Motor neuron (in vitro differentiated cells): ENCODE measurements around the gene ME3. TPM values are rescaled to one million over a fixed set of nuclear protein-coding genes. Genes with fewer than 3 reads are reported as not detected.

ENCODE experiments used
- ATAC-seq, 8 experiments: fragments of 200-7000 bp; cut with Tn5 transposase; replicated peaks in 6 of 8; 2 replicates each; pipeline ENCODE4 v1.8.0; 2021; ENCODE audit warnings: mild to moderate bottlenecking in 8 of 8, moderate library complexity in 8 of 8
- H3K27ac ChIP-seq, 2 donors: fragments of 250-450 bp; sonication (Bioruptor Pico); 2 replicates each; pipeline ENCODE4 v1.9.0; 2021; ENCODE audit warnings: antibody characterized with exemption in 2 of 2, mild to moderate bottlenecking in 2 of 2, moderate library complexity in 1 of 2
- H3K4me1 ChIP-seq, 2 donors: fragments of 250-450 bp; sonication (Bioruptor Pico); replicated peaks in 1 of 2; 2 replicates each; pipeline ENCODE4 v1.6.1; 2021; ENCODE audit warnings: antibody characterized with exemption in 2 of 2, mild to moderate bottlenecking in 2 of 2, moderate library complexity in 1 of 2
- H3K4me3 ChIP-seq, 5 donors: fragments of 250-450 bp; sonication (Bioruptor Pico); 2 replicates each; pipeline ENCODE4 v1.9.0; 2021; ENCODE audit warnings: antibody characterized with exemption in 5 of 5, mild to moderate bottlenecking in 5 of 5, moderate library complexity in 4 of 5
- WGBS, 10 experiments: fragments of 450-650 bp; shearing (Covaris generic); methylation state at CpG; one replicate each; pipeline ENCODE4 v1.0.0; 2022; 5-methylcytosine and 5-hydroxymethylcytosine counted together
- in situ Hi-C, 9 experiments: fragments of 400-800 bp; cut with MboI; loops; one replicate each; pipeline ENCODE4 v1.15.0; 2021; ENCODE audit warnings: low sequenced_read_pairs in 9 of 9, low pct_unique_long_range_greater_than_20kb in 2 of 9; ENCODE audit not compliant: unreplicated experiment in 9 of 9
- total RNA-seq, 8 experiments: library from RNA; unstranded; fragments of 300-600 nt; gene quantifications; 2 replicates each; pipeline versions ENCODE4 v1.2.3 to v1.2.4, GENCODE V29; 2022

Gene ME3
- total RNA-seq, 8 experiments from 2014 or later: 3.3 to 13.0 (median 9.6) TPM

DNA sequence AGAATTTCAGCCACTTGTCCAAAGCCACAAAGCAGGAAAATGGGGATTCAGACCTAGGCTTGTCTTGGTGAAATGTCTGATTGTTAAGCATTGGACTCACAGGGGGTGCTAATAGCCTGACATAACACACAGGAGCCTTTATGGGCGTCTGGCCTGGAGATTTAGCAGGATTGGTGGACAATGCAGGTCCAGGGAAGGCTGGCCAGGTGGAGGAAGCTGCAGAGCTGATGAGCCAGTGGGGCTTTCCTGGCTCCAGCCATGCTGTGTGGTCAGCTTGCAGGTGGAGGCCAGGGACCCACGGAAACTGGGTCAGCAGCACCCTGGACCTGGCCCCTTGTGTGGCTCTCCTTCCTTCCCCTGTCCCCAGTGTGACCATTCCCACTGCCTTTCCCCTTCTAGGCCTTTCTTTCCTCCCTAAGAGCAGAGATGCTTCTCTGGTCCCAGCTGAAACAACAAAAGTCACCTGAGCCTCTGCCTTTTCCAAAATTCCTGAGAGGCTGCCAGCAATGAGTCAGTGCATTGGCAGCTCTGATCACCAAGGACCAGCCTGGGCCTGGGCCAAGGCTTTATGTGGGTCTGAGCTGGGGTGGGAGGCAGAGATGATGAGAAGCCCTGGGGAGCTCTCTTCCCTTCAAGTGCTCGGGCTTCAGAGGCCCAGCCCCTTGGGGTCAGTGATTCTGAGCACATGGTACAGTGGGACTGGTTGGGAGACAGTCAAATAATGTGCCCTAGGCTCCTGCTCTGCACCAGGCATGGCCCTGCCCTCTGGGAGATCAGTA, 212.5 kb downstream of the ME3 start:
- in situ Hi-C loops: loop anchor here (10.0 to 25.0 kb wide), 4 partner anchors 152 to 355 kb away; partner anchors contain the start of gene PRSS23 (in 4 of the 9)

DNA sequence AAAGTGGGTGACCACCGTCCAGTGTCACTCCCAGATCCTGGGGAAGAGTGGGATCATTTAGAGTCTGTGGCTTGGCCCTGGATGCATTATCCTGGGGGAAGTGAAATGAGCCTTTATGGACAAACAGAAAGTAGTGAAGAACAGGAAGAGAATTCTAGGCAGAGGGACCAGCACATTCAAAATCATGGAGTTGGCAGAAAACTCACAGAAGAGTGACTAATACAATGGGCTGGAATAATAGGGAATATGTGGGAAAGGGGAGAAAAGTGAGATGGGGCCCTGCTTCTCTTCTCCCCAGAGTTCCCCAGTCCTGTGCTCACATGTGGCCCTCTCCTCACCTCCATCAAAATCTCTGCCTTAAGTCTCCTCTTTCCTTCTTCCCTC, 213.4 kb downstream of the ME3 start:
- Histone ChIP-seq H3K27ac (no peak overlapping the region), H3K4me1 (peaks cover 6 to 12% of the 10 kb centered on the region in 2 donors), H3K4me3 (no peak overlapping the region)
- 20 to 100% (median 67%) methylated on average over 1 of the region's 1 CpG; no CpG with 5 or more reads in 7 of the 10 experiments for WGBS, 10 experiments
- in situ Hi-C loops: loop anchor here (10.0 to 25.0 kb wide), 4 partner anchors 153 to 356 kb away; partner anchors contain the start of gene PRSS23 (in 4 of the 9)
- ATAC-seq: no peak

More for the DNA sequence above, 212.5 kb downstream of the ME3 start:
- no peak overlapping the region for H3K27ac ChIP-seq
- no peak overlapping the region for H3K4me3 ChIP-seq
- WGBS, 10 experiments: 86 to 100% (median 100%) methylated on average over 1 to 2 of the region's 3 CpGs; no CpG with 5 or more reads in 5 of the 10 experiments
- ATAC-seq: peak in 4 of 8 experiments; percentile 24 to 59 (median 44)
- H3K4me1 ChIP-seq: peaks cover 12% of the 10 kb centered on the region in 2 donors

DNA sequence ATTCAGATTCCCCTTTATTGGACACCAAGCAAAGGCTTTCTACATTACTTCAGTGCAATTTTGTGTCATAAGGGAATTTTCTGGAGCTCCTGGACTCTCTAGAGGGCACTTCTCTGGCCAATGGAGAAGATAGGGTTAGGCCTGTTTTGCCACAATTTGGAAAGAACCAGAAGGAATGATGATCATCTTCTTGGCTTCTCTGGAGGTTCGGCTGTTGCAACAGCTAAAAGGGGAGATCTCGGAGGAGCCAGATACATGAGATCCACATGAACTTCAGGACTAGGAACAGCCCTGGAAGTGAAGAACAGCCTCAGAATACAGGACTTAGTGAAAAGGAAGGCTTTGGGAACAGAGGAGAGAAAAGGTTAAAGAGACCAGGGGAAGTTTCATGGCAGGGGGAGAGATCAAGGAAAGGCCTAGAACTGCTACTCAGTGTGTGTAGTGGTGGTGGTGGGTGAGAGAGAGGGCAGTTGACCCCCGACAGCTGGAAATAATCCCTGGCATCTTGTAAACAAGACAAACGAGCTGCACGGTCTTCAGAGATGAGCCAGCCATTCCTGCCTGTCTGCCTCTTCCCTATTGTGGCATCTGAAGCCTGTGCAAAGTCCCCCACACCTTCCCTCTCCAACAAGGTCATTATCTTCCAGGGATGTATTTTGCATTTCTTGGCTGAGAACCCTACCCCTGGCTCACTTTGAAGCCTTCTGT, 214.0 kb downstream of the ME3 start:
- WGBS, 10 experiments: 73 to 100% (median 84%) methylated on average over 1 to 5 of the region's 5 CpGs; no CpG with 5 or more reads in 4 of the 10 experiments
- no peak overlapping the region for H3K4me3 ChIP-seq
- H3K4me1 ChIP-seq: peaks cover 3 to 12% of the 10 kb centered on the region in 2 donors
- in situ Hi-C loops: loop anchor here (10.0 to 25.0 kb wide), 4 partner anchors 154 to 356 kb away; partner anchors contain the start of gene PRSS23 (in 4 of the 9)
- ATAC-seq: no peak
- no peak overlapping the region for H3K27ac ChIP-seq

DNA sequence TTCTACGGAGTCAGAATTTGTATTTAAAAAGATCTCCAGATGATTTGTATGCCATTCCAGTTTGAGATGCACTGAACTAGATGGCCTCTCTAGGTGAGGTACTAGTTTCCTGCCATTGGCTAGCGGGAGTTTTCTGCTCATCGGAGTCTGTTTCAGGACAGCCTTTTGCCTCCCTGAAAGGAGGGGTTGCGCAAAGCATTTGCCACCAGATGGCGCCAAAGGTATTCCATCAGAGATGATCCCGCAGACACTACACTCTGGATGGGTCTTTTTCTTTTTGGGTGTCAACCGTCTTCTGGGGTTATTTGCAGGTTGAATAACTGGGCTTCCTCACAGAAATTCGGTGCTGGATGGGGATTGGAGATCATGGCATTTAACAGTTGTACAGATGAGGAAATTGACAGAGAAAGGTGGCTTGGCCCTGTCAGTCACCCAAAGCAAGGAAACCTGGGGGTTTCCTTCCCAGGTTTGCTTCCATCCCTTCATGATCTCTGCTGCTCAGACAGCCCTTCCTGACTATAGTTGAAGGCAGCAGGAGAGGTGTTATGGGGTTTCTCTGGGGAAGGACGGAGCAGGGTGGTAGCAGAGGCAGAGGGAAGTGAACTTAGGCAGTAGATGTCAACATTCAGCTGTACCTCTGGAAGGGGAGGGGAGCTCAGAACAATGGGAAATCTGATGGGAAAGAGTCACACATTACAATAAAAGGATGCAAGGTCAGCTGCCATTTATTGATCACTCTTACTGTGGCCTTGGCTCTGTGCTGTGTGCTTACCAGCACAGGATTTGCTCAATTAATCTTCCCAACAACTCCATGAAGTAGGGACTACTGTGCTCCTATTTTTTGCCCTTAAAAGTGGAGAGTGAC, 216.1 kb downstream of the ME3 start:
- in situ Hi-C loops: loop anchor here (10.0 to 25.0 kb wide), 4 partner anchors 156 to 358 kb away; partner anchors contain the start of gene PRSS23 (in 4 of the 9)
- no peak overlapping the region for H3K4me3 ChIP-seq
- peak; percentile 80 to 97 (median 96) for ATAC-seq
- H3K4me1 ChIP-seq: peaks cover 3 to 12% of the 10 kb centered on the region in 2 donors
- no peak overlapping the region for H3K27ac ChIP-seq
- 13 to 80% (median 22%) methylated on average over 1 to 9 of the region's 9 CpGs for WGBS, 10 experiments

DNA sequence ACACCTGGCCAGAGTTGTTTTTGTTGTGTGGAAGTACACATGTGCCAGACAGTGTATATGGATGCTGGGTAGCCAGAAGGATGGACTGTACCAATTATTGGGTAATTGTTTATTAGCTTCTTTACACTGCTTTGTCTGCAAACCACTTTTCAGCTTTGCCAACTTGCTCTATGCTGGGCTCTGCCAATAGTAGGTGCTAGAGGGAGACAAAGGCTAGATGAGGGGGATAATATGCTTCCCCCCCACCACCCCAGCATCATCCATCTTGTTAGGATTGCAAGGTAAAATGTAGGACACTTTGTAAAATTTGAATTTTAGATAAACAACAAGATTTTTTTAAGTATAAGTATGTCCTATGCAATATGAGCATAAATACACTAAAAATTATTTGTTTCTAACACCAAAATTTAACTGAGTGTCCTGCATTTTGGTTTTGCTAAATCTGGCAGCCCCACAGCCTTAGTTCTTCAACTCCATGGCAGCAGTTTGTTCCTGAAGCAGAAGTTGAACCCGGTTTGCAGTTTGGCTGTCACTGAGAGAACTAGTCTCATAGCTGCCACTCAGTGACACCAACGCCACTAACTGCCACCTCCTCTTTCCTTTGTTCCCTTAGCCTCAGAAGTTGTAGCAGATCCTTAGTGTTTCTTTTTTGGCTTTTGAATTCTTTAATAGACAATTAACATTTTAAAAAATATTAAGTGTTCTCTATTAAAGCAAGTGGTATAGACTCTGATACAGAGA, 219.0 kb downstream of the ME3 start:
- ATAC-seq: no peak
- Histone ChIP-seq H3K4me3 (no peak overlapping the region), H3K27ac (no peak overlapping the region), H3K4me1 (peaks cover 3 to 6% of the 10 kb centered on the region in 2 donors)
- WGBS, 10 experiments: 17 to 100% (median 79%) methylated on average over 1 to 2 of the region's 2 CpGs; no CpG with 5 or more reads in 2 of the 10 experiments
- in situ Hi-C loops: loop anchor here (10.0 to 25.0 kb wide), 4 partner anchors 159 to 361 kb away; partner anchors contain the start of gene PRSS23 (in 4 of the 9)

DNA sequence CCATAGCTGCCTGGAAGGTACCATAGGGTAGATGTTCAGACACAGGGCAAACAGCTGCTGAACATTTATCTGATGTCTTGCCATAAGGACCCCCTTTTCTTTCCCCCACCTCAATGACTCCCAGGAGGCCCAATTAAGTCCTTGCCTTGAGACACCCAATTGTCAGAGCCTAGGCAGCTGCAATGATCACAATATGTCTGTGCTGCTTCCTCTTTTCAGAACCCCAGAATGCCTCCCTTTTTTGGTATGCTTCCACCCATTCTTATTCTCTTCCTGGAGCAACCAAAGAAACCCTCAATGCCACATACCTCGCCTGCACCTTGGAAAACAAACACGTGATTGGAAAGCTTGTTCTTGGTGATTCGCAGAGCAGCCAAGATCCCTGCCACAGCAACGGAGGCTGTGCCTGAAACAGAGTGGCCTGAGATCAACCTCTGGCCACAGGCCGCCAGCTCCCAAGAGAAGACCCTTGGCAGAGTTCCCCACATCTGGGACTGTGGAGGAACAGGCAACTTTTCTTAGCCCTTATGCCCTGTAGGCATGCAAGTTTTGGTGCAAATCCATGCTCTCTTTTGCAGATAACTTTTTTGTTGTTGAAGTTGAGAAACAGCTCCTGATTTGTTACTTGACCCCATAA, 222.3 kb downstream of the ME3 start:
- in situ Hi-C loops: loop anchor here (10.0 to 25.0 kb wide), 4 partner anchors 162 to 365 kb away; partner anchors contain the start of gene PRSS23 (in 4 of the 9)

DNA sequence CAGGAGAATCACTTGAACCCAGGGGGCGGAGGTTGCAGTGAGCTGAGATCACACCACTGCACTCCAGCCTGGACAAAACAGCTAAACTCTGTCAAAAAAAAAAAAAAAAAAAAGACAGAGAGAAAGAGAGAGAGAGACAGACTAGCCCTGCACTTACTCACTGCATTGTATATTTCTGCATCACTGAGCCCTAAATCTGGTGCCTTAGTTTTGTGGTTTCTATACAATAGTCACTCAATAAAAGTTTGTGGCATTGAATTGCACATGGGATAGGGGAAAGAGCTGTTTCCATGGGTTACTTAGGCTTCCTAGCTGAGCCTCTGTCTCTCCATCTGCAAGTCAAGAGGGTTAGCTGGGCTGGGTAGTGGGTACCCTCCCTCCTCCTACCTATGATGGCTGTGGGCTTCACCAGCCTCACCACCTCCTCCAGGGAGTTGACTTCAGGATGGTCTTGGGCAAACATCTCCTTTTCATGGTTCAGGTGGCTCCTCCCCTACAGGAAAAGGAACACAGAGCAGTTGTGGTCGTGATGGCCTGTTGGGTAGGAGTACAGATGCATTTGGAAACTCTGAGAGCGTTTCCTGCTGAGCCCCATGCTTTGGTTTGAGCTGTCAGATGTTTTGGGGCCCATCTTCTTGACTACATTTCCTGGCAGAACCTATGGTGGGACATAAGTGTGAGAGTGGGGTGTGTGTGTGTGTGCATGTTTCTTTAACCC, 224.5 kb downstream of the ME3 start:
- no peak overlapping the region for H3K27ac ChIP-seq
- no peak for ATAC-seq
- H3K4me1 ChIP-seq: no peaks in the 10 kb centered on the region
- 40 to 100% (median 64%) methylated on average over 1 to 2 of the region's 3 CpGs; no CpG with 5 or more reads in 6 of the 10 experiments for WGBS, 10 experiments
- no peak overlapping the region for H3K4me3 ChIP-seq
- in situ Hi-C loops: no loop called here

More for the DNA sequence above, 222.3 kb downstream of the ME3 start:
- Histone ChIP-seq H3K27ac (no peak overlapping the region), H3K4me3 (no peak overlapping the region), H3K4me1 (no peaks in the 10 kb centered on the region)
- 33 to 100% (median 83%) methylated on average over 1 to 4 of the region's 5 CpGs; no CpG with 5 or more reads in 3 of the 10 experiments for WGBS, 10 experiments
- no peak for ATAC-seq

DNA sequence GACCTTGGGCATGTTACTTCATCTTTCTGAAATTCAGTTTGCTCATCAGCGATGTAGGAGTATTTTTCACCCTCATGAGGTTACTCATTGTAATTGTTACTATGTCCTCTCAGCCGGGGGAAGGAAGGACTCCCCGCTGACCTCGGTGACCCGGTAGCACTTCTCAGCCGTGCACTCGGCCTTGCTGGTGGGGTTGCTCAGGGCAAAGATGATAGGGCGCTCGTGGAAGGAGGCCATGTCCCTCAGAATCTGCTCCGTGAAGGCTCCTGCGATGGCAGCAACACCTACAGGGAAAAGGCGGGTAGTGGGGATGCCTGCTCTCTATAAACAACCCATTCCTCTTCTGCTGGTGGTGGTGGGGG, 225.5 kb downstream of the ME3 start:
- H3K27ac ChIP-seq: no peak overlapping the region
- 83 to 100% (median 93%) methylated on average over 2 to 11 of the region's 12 CpGs; no CpG with 5 or more reads in 4 of the 10 experiments for WGBS, 10 experiments
- no peak for ATAC-seq
- H3K4me1 ChIP-seq: no peaks in the 10 kb centered on the region
- in situ Hi-C loops: no loop called here
- H3K4me3 ChIP-seq: no peak overlapping the region

DNA sequence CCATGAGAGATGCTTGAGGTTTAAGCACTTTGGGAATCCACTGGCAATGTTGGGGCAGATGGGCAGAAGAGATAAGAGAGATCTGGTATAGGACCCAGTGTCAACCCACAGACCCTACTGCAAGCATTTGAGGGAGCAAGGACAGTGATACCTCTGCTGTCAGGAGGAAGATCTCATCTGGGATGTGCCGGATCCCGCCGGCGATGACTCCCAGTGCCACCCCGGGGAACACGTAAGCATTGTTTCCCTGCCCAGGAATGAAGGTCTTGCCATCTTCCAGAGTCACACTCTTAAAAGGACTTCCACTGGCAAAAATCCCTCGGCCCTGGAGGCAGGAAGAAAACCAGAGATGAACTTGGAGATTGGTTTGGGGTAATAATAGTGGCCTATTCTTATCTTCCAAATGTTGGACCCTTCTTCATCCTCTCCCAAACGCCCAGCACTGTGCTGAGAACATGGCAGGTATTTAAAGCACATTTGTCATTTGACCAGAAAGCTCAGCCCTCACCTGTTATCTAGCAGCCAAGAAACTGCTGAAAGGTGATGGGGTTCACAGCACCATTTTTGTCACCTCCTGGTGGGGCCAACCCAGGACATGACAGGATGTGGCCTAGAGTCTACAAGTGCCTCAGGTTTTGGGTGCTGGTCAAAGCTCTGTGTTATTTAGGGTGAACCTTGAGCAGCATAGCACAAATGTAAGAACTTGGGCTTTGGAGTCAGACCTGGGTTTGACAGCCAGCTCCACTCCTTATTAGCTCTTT, 226.1 kb downstream of the ME3 start:
- Histone ChIP-seq H3K4me3 (no peak overlapping the region), H3K4me1 (no peaks in the 10 kb centered on the region), H3K27ac (no peak overlapping the region)
- in situ Hi-C loops: no loop called here
- ATAC-seq: no peak
- 40 to 97% (median 79%) methylated on average over 1 to 6 of the region's 8 CpGs; no CpG with 5 or more reads in 3 of the 10 experiments for WGBS, 10 experiments

DNA sequence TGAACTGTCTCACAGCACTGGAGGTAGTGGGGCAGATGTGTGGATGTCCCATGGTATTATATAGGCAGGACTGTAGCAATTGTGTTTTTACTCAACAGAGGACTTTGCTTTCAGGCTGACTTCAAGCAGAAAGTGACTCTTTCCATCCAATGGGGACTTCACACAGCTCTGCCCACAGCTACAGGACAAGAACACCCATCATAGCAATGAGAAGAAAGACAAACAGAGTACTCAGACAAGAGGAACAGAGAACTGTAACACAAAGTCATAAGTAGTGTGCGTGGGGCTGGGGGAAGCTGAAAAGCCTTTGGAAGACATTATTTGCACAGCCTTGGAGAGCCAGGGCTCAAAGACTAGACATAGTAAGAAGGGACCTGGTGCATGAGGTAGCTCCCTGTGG, 227.4 kb downstream of the ME3 start:
- ATAC-seq: no peak
- no peak overlapping the region for H3K4me3 ChIP-seq
- in situ Hi-C loops: no loop called here
- no peaks in the 10 kb centered on the region for H3K4me1 ChIP-seq
- H3K27ac ChIP-seq: no peak overlapping the region
- WGBS, 10 experiments: 91 to 100% (median 100%) methylated on average over 1 of the region's 1 CpG; no CpG with 5 or more reads in 6 of the 10 experiments
